HG03354 (cell line): Measurements from ENCODE around the gene ACADVL.
"Not testable (repeated sequence)": the region's sequence is repeated elsewhere in the genome, so short reads cannot be mapped to it uniquely, and the experiment has no call there.

ENCODE experiments used
- ATAC-seq: cut with Tn5 transposase; IDR thresholded peaks from one replicate; pipeline ENCODE4 v1.9.1; 2021; ENCODE audit warnings: mild to moderate bottlenecking; ENCODE audit not compliant: unreplicated experiment, poor library complexity, severe bottlenecking

ACADVL gene

DNA sequence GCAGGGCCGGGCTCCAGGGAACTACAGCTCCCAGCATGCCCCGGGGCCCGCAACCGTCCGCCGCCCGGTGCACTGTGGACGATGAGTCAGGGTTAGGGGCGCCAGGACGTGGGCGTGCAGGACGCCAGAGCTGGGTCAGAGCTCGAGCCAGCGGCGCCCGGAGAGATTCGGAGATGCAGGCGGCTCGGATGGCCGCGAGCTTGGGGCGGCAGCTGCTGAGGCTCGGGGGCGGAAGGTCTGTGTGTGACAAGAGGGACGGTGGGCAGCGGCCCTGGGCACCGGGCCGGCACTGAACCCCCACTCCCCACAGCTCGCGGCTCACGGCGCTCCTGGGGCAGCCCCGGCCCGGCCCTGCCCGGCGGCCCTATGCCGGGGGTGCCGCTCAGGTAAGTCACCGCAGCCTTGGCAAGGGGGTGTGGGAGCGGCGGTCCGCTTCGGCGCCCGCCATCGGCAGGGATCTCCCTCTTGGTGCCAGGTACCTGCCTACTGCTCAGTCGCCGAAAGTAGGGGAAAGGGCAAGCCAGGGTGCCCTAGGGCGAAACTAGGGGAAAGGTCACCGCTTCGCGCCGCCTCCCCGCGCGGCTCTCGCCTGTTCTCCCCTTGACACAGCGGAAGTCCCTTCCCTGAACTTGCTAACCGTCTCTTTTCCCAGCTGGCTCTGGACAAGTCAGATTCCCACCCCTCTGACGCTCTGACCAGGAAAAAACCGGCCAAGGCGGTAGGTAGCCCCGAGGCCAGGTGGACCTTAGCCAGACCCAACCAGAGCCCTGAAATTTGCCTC is at the start of gene ACADVL, which contains the start of gene DLG4:
TSS of gene ACADVL (plus strand) at position 127 of the 781 bp plus-strand sequence. CDS start at position 174, 47 bp downstream.
TSS of gene DLG4 (minus strand) at position 25 of the 781 bp plus-strand sequence.
- peak; percentile 62 for ATAC-seq

GRCh38 chr17:7172522-7173191 is 47.1 kb upstream of the ACADVL start:
- not testable (repeated sequence) for ATAC-seq

DNA sequence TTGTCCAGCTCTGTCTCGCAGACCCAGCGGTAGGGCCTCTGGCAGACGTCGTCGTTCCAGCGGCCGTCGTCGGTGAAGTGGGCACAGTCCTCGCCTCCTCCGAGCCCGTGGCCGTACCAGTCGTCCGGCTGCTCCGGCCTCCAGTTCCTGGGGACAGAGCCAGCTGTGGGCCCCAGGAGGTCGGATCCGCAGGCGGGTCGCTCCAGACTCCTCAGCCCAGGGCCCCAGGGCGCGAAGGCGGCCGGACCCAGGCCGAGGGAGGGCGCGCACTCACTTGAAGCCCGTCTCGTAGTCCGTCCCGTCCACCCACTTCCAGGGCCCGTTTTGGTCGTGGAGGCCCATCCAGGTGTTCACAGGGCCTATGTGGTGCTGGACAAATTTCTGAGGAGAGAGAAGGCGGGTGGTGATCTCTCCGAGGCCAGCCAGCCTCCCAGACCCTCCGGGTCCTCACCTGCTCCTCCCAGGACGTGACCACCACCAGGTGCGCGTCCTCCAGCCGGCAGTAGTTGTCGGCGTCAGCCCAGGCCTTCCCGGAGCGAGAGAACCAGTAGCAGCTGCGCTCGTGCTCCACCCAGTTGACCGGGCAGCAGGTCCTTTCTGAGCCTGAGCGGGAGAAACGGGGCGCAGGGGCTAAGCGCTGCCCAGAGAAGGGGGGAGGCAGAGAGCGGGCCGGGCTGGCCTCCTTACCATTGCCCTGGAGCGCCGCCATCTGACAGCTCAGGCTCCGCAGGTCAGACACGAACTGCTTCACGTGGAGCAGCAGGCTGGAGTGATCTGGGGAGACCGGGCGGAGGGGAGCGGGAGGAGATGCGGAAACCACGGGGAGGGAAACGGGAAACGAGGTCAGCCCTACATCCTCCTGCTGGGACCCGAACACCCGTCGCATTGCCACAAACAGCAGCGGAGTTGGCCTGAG is 45.8 kb upstream of the ACADVL start:
- ATAC-seq = no peak

GRCh38 chr17:7174603-7175326 is 45.0 kb upstream of the ACADVL start:
- ATAC-seq = no peak

- no peak for ATAC-seq
Measured at GRCh38 chr17:7175330-7175733, 44.4 kb upstream of the ACADVL start.

- ATAC-seq = no peak
Measured at GRCh38 chr17:7176107-7176840, 43.5 kb upstream of the ACADVL start.

- ATAC-seq = no peak
Measured at GRCh38 chr17:7176841-7177190, 42.9 kb upstream of the ACADVL start.

GRCh38 chr17:7177191-7177953 is 42.4 kb upstream of the ACADVL start:
- no peak for ATAC-seq

- no peak for ATAC-seq
Measured at GRCh38 chr17:7177954-7178477, 41.7 kb upstream of the ACADVL start.

GRCh38 chr17:7178973-7179316 is 40.8 kb upstream of the ACADVL start:
- ATAC-seq = no peak

GRCh38 chr17:7179317-7180254 is 40.2 kb upstream of the ACADVL start, which contains the start of gene ASGR1:
Gene ASGR1, minus strand, starts transcription at chr17:7179370. Its CDS starts 807 bp downstream, at chr17:7178563.
- ATAC-seq = no peak

DNA sequence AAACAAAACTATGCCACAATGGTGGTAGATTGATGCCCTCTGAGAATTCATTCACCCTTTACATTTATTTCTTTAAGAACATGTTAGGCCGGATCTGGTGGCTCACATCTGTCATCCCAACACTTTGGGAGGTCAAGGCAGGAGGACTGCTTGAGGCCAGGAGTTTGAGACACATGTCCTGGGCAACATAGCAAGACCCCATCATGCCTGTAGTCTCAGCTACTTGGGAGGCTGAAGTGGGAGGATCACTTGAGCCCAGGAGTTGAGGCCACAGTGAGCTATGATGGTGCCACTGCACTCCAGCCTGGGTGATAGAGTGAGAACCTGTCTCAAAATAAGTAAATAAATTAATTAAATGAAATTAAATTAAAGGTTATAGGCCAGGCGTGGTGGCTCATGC is 37.6 kb upstream of the ACADVL start:
- ATAC-seq = not testable (repeated sequence)

GRCh38 chr17:7183433-7184090 is 36.2 kb upstream of the ACADVL start:
- ATAC-seq = no peak

DNA sequence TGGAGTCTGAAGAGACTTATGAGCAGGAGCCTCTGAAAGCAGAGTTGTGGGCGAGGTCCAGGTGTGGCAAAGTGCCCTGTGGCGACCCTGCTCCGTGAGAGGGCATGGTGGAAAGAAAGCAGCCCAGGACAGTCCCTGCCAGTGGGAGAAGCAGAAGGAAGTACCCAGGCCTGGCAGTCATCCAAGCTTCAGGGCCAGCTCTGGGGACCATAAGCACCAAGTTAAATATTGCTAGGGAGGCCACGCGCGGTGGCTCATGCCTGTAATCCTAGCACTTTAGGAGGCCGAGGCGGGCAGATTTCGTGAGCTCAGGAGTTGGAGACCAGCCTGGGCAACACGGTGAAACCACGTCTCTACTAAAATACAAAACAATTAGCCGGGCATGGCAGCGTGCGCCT is 35.6 kb upstream of the ACADVL start:
- ATAC-seq = no peak

DNA sequence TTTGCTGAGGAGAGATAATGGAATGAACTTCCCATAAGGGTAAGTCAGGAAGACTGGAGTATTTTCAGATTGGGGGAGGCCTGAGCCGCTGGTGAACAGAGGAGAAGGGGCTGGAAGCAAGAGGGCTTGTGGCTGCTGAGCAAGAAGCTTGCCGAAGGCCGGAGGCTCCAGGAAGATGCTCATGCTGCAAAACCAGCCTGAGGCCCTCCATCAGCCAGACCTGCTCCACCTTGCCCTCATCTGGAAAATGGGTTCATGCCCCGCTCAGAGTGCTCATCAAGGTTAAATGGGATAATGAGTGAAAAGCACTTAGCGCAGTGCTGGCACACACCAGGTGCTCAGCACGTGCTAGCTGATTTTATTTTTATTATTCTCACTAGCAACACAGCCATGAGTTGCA is 35.1 kb upstream of the ACADVL start:
- no peak for ATAC-seq

GRCh38 chr17:7186241-7186640 is 33.5 kb upstream of the ACADVL start:
- ATAC-seq = no peak
